GM18517 (cell line): ENCODE data around the gene ZNF283.

ENCODE experiments used
- ATAC-seq: cut with Tn5 transposase; IDR thresholded peaks from one replicate; pipeline ENCODE4 v1.9.1; 2021; ENCODE audit warnings: mild to moderate bottlenecking, moderate library complexity; ENCODE audit not compliant: unreplicated experiment

The ZNF283 gene

DNA sequence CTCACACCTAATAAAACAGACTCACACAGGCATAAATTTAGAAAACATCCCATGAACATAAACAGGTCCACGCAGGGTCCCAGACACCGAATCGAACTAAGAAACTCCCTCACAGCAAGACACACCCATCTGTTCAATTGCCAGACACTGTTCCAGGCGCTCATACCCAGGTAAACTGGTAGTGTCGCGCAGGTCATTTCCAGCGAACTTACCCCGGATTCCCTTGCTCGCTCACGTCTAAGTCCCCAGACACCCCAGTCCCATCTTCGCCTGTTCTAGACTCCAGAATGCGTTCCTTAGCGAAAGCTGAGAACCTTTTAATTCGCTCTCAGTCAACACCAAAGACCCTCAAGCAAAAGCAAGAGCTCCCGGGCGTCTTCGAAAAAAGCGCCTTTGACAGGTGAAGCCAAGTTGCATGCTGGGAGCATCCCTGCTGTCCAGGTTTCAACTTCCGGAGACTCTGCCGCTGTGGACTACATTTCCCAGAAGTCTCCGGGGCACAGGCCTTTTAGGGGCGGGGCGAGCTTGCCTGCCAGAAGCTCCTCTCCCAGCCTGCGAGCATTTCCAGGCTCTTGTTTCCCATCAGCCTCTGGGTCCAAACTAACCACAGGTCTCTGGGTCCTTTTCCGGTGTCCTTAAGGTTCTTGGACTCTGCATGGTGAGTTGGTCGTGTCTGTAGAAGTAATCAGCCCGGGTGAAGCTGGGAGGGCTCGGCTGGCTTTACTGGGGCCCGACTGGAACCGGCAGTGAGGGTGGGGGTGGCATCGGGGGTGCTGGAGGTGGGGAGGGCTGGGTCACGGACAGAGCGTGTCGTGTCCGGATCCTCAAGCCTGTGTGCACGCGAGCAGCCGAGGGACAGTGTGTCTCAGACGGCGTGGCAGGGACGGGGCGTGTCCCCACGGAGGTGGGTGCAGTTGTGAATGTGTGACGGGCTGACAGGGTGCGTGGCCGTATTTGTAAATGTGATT, at the start of gene ZNF283:
TSS of gene ZNF283 (plus strand) at position 535 of the 968 bp plus-strand sequence. CDS start 6,184 bp downstream, outside the sequence.
- peak; percentile 82 for ATAC-seq

DNA sequence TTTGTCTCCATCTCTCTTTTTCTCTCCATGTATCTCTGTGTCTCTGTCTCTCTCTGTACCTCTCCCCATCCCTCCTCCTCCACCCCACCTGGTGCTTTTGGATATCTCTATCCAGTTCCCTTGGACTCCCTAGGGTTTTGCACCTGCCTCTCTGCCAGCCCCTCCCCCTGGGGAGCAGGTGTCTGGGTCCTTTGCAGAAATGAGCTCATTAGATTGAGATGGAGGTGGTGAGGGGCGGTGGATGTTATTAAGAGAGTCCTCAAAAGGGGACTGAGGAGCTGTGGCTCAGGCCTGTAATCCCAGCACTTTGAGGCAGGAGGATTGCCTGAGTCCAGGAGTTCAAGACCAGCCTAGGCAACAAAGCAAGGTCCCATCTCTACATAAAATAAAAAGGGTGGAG, 48.5 kb upstream of the ZNF283 start:
- ATAC-seq: no peak

DNA sequence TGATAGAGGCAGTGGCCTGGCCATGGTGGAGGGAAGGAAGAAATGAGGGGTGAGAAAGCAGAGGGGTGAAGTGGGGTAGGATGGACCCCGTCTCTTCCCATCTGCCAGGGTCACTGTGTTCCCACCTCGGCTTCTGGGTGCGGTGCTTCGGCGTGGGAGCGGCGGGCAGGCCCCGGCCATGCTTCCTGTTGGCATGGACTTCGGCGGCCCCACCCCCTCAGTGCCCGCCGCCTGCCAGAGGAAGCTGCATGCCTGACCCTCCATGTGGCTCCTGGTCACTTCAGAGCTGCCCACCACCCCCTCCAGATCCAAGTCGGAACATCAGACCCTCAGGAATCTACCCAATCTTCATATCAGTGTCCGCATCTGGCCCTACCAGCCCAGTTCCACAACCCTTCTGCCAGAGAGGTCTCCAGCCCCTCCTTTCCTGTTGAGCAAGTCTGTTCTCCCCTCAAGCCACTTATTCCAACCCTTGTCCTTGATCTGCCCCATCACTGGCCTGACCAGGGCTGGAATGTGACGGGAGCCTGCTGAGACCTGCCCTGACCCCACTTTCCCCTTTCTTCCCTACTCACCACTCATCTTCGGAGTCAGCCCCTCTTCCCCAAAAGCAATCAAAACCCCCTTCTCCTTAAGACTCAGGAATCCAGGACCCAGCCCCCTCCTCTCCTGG, 47.8 kb upstream of the ZNF283 start:
- ATAC-seq: no peak

DNA sequence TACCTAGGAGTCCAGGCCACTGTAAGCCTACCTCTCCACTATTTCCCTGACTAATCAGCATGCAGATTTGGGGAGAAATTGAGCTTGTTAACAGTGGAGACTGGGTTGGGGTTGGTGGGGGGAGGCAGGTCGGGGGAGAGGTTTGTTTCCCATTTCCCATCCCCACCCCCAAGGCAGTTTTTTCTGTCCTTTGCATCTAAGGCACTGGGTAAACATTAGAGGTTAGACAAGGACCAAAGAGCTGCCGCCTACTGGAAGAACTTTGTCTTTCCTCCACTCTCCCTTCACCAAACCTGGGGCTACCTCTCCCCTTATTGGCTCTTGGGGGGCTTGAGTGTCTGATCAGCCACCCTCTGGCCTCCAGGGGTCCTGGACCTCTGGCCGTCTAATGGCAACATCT, 47.3 kb upstream of the ZNF283 start:
- ATAC-seq: no peak

DNA sequence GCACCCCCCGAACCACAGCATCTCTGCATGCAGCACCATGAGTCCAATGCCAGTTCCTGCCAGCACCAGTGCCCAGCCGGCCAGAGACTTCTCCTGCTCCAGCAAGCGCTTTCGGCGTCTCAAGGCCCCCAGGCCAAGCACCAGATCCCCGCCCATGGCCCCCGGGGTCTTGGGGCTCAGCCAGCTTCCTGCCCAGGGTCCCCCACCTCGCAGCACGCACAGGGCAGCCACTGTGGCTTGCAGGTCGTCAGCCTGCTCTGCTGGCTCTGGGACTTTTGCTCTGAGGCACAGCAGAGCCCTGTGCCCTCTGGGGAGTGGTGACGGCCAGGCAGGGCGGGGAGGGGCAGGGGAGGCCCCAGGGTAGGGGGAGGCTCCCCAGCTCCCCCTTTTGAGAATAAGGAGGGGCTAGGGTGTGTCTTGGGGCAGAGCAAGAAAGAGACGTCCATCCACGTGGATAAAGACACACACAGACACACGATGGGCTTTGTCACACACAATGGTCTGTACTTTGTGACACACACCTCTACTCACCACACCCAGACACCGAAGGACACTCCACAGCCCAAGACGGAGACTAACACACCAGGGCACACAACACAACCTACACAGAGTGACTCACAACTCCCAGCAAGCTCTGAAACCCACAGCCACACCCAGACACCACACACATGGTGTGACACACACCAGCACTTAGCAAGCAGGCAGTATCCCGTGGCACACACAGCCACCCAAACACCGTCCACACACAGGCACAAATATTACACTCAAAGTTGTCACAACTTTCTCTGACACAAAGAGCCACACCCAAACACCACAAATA, 46.2 kb upstream of the ZNF283 start, which contains the start of gene KCNN4:
TSS of gene KCNN4 (minus strand) at position 268 of the 820 bp plus-strand sequence. CDS start at position 156, 112 bp downstream.
- ATAC-seq: no peak

DNA sequence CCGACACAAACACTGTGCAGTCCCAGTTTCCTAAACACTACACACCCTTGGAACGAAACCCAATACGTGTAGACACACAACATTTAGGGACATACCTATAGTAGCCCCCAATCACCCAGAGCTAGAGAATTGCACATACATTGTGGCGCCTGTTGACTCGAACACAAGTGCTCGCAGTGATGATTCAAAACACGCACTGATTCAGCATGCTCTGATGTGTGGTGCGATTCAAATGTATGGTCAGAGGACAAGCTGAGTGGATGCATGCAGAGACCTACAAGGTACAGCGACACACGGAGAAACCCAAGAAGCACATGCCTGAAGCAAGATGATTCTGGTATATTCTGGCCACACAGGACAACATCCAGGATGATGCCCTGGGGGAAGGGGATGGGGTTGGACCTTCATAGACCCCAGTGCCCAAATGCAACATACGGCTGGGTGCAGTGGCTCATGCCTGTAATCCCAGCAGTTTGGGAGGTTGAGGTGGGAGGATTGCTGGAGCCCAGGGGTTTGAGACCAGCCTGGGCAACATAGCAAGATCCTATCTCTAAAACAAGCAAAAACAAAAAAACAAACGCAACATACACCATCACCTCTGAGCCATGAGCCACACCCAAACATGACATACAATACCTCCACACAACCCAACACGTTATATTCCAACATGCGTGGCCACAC, 45.4 kb upstream of the ZNF283 start:
- ATAC-seq: no peak

DNA sequence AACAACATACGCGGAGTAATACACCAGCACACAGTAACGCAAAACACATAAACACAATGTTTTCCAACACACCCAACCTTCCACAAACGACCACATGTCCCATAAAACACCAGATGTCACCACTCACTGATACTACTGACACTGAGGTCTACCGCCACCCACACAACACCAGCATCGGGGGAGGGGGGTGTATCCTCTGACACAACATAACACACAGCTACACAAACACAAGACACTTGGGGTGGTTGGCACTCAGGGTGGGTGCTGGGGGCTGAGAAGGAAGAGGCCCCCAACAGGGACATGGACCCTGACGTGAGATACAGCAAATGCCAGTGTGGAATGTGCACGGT, 44.8 kb upstream of the ZNF283 start:
- no peak for ATAC-seq

DNA sequence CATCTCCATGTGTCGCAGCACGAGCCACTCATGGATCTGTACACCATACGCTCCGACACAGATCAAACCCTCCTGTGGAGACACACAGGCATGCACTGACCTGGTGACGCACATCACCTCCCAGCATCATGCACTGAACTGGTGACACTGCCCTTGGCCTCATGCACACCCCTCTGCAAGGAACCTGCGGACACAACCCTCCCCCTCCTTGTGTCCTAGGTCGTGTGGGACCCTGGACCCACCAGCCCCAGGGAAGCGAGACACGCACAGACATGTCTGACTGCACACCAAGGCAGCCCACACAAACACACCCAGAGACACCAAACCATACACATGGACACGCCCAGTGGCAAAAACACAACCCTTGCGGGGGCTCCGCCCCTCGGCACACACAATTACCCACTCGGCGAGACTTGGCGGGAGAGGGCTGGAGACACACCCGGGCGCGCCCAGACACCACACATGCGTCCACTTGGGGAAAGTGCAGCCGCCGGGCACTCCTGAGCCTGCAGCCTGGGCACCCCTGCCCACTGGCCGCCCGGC, 44.4 kb upstream of the ZNF283 start:
- no peak for ATAC-seq

DNA sequence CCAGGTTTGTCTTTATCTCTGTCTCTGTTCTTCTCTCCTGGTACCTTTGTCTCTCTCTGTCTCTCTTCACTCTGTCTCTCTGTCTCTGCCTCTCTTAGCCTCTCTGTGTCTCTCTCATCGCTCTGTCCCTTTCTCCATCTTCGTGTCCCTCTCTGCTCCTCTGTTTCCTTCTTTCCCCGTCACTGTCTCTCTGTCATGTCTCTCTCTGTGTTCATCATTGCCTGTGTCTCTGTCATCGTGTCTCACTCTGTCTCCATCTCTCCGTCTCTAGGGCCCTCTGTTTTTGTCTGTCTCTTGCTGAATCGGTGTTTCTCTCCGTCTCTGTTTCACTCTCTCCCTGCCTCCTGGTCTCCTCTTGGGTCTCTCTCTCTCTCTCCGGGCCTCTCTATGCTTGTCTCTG, 43.5 kb upstream of the ZNF283 start:
- no peak for ATAC-seq

DNA sequence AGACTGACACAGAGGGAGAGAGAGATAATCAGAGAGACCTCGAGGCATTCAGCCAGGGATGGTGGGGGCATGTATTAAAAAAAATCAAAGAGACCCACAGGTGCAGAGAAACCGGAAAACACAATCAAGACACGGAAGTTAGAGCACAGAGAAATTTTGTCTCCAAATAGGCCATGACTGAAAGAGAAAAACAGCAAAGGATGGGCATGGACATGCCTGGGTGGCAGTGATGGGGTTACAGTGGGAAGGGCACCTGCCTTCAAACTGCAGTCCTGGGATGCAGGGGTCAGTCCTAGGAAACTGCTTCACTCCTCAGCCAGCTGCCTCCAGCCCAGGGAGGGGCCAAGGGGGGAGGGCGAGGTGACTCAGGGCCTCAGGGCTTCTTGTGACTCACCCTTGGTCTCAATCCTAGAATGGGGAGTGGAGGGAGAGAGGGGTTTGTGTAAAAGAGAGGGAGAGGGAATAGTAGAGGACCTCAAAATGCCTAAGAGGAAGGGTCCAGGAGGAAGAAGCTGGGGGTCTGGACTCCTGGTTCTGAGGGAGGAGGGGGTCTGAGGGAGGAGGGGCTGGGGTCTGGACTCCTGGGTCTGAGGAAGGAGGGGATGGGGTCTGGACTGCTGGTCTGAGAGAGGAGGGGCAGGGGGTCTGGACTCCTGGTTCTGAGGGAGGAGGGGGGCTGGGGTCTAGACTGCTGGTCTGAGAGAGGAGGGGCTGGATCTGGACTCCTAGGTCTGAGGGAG, 42.7 kb upstream of the ZNF283 start:
- ATAC-seq: no peak

DNA sequence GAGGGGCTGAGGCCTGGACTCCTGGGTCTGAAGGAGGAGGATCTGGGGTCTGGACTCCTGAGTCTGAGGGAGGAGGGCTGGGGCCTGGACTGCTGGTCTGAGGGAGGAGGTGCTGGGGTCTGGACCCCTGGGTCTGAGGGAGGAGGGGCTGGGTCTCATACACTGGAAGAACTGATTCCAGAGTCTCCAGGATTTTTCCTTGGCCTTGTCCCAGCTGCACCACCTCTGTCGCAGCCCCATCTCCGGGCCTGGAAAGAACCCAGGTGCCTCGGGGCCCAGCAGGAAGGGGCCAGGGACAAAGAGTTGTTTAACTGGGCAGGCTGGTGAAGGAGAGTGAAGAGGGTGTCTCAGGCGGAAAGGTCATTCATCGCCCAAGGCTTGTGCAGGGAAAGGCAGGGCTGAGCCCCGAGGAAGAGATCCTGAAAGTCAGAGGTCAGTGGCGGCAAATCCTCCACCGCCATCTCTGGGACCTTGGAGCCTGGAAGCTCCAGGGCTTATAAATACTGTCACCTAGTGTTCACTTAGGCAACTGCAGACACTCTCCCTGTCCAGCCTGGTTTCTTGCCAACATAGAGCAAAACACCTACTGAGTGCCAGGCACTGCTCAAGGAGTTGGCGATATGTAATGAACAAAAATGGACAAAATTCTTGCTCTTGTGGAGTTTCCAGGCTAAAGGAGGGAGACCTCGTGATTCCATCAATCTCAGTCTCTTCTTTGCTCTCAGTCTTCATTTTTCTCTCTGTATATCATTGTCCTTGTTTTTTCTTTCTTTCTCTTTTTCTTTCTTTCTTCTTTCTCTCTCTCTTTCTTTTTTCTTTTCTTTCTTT, 41.9 kb upstream of the ZNF283 start:
- peak; percentile 45 for ATAC-seq

DNA sequence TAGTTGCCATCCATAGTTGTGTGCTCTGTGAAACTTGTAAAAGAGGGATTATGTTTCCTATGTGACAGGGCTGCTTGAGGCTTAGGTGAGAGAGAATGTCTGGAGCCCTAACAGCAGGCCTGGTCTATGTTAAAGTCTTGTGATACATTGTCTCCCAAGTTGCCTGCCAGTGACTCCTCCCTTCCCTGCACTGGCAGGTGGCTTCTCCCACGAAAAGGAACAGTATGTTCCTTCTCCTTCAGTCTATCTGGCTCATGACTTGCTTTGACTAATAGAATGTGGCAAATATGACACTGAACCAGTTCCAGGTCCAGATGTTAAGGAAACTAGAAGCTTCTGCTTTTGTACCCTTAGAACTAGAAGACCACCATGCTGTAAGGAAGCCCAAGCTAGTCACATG, 40.5 kb upstream of the ZNF283 start:
- no peak for ATAC-seq

DNA sequence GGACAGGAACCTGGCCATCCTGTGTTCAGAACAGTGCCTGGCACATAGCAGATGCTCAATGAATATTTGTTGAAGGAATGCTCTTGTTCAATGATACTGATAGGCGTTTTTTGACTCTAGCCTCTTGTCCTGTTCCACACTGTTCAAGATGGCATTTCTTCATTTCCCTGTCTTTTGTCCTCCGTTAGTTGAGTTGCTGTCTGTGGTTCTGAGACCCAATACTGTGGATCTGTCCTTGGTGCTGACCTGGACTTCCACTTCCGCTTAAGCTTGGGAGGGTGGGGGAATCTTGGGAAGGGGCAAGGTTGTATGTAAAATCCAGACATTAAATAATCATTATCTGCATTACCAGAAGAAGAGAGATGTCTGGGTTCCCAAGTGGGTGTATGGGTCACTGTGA, 38.1 kb upstream of the ZNF283 start:
- ATAC-seq: no peak

DNA sequence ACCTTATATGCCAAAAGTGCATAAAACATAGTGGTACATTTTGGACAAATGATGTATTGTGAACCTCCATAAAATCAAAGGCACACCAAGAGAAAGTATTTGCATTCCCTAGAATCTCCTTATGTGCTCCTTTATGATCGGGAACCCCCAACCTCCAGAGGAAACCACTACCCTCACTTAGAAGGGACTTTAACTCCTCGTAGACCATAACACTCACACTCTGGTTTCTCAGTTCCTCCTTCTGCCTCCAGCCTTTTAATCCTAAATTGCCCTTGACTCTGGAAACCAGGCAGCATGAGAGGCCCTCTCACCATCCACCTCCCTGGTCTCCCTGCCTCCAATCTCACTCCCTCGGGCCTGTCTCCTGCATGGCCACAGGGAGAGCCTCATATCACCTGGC, 36.5 kb upstream of the ZNF283 start:
- ATAC-seq: no peak

DNA sequence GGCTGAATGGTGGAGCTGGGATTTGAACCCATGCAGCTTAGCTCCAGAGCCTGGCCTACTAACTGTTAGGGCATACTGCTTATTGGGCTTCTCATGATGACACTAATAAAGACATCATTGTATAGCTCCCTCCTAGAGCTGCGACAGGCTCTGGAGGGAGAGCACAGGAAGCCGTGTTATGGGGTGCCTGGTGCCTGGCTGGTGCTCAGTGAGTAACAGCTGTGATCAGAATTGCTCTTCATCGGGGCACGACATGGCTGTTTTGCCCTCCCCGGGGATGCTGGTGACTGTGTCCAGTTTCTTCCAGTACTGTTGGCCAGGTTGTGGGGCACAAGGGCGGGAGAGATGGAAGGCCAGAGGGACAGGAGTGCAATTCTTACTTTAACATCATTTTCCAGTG, 30.0 kb upstream of the ZNF283 start:
- ATAC-seq: no peak

DNA sequence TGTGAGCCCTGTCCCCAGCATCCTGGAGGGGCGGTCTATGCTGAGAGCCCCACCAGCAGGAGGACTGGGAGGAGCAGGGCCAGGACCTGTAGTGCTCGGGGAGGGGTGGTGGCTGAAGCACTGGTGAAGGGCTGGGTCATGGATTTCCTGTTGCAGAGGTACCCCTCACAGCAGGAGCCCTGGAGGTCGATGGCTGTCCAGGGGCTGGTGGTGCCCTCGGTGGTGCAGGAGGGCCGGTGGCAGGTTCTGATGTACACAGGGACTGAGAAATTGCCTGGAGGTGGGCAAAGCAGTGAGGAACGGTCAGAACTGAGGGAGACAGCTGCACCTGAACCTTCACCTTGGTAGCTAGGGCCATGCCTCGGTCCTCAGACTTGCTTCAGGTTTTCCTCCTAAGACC, 29.6 kb upstream of the ZNF283 start:
- no peak for ATAC-seq

DNA sequence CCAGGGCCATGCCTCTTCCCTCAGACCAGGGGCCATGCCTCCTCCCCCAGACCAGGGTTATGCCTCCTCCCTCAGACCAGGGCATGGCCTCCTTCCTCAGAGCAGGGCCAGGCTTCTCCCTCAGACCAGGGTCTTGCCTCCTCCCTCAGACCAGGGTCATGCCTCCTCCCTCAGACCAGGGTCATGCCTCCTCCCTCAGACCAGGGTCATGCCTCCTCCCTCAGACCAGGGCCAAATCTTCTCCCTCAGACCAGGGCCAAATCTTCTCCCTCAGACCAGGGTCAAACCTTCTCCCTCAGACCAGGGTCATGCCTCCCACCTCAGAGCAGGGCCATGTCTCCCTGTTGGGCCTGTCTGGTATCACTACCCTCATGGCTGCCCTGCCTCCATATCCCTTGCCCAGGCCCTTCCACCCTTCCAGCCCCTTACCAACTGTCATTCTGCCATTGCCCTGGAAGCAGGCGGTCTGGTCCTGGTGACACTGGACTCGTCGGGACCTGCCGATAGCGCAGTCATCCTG, 29.0 kb upstream of the ZNF283 start:
- no peak for ATAC-seq

DNA sequence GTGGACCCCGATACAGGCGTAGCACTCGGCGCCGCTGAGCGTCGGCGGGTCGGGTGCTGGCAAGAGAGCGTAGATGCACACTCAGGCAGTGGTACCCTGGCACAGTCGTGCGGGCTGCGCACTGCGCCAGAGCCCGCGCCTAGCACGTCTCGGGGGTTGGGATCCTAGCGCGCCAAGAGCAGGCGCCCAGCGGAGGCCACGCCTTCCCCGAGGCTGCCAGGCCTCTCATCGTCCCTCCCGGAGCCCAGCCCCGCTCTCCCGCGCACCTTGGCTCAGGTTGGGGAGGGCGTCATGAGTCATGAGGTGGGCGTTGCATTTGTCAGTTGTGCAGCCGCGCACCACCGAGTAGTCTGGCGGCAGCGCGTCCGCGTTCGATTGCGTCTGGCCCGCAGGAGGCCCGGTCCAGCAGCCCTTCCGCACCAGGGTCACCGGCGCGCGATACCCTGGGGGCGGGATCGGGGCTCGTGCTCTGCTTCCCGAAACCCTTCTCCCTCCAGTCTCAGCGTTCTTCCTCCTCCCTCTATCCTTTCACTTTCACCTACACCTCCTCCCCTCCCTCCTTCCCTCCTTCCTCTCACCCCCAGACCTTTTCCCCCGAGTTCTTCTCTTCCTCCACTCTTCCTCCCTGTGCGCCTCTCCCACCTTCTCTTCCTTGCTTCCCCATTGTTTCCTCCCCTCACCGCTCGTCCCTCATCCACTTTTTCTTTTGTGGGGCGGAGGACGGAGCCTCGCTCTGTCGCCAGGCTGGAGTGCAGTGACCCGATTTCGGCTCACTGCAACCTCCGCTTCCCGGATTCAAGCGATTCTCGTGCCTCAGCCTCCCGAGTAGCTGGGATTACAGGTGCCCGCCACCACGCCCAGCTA, 28.3 kb upstream of the ZNF283 start:
- ATAC-seq: no peak
